ENCODE results near the gene NR2F6.

- TF ChIP-seq CTCF (IDR thresholded peaks at IDR 0.05 in 4 of 5, conservative IDR thresholded peaks at IDR 0.05 in 1 of 5) (no peak), POLR2A (IDR thresholded peaks at IDR 0.05) (no peak)
Observed at GRCh38 chr19:17246681-17247425, 1.1 kb upstream of the NR2F6 start.

All from gastrocnemius medialis (tissue), 4 donors.